Central memory CD8-positive, alpha-beta T cell (primary cell): Measurements from ENCODE around the gene FXYD7.
"Not testable (repeated sequence)": the region's sequence is repeated elsewhere in the genome, so short reads cannot be mapped to it uniquely, and the experiment has no call there.

ENCODE experiments used
- ATAC-seq: fragments of 150-1000 bp; cut with Tn5 transposase; replicated peaks from 2 replicates; pipeline ENCODE4 v1.10.0; 2022; ENCODE audit warnings: mild to moderate bottlenecking, moderate FRiP score, moderate number of reproducible peaks; ENCODE audit not compliant: poor library complexity, severe bottlenecking; ENCODE audit errors: extremely low read depth
- DNase-seq, 2 donors: peaks; one replicate each; pipeline ENCODE4 v3.0.0; 2021; ENCODE audit warnings: low spot score in 2 of 2
- H3K27ac Mint-ChIP-seq: one replicate; pipeline ENCODE4 v1.8.0; 2022; ENCODE audit warnings: low read depth, mild to moderate bottlenecking, moderate library complexity, mixed read lengths
- H3K27me3 Mint-ChIP-seq: one replicate; pipeline ENCODE4 v1.8.0; 2022; ENCODE audit warnings: mixed read lengths
- H3K36me3 Mint-ChIP-seq: one replicate; pipeline ENCODE4 v1.8.0; 2022; ENCODE audit warnings: mild to moderate bottlenecking, moderate library complexity, mixed read lengths; ENCODE audit not compliant: insufficient read depth
- H3K4me1 Mint-ChIP-seq: one replicate; pipeline ENCODE4 v1.8.0; 2022; ENCODE audit warnings: mixed read lengths
- H3K4me3 Mint-ChIP-seq: one replicate; pipeline ENCODE4 v1.8.0; 2022; ENCODE audit warnings: mild to moderate bottlenecking, moderate library complexity, mixed read lengths
- H3K9me3 Mint-ChIP-seq: one replicate; pipeline ENCODE4 v1.8.0; 2022; ENCODE audit warnings: mixed read lengths

FXYD7 gene

DNA sequence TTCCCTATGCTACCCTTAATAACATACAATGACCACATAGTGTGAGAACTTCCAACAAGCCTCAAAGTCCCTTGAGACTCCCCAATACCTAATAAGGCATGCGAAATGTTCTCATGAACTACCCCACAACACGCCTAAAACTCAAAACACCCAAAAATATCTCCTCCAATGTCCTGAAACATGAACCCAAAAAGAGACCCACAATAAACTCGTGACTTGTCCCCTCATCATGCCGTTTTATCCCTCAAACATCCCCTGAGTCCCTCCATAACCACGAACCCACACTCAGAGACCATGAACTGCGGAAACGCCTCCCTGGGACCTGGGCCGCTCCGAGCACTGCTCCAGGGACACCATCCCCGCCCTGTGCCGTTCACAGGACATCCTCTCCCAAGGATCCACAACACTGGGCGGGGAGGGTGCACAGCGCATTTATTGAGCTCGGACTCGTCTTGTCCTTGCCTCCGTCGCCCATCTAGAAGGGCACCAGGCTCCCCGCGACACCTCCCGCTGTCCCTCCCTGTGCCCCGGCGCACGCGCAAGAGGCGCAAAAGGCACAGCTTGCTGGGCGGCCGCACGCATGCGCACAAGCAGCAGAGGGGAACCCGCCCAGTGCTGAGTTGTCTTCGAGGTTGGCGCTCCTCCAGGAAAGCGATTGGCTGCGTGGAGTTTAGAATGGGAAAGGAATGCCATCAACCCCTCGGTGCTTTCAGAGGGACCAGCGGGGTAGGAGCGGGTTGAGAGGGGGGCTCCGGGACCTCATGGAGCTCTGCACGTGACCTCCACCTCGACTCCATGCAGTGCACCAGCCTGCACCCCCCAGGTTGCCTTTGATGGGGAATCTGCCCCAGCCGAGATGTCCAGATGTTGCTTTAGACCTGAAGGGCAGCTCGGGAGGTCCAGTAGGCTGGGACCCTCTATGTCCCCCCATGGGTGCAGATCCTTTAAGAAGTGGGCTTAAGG, 18.7 kb upstream of the FXYD7 start:
- peaks cover 4% of the 10 kb centered on the region for H3K36me3 Mint-ChIP-seq
- H3K9me3 Mint-ChIP-seq: no peaks in the 10 kb centered on the region
- H3K4me1 Mint-ChIP-seq: peaks cover 13% of the 10 kb centered on the region
- DNase-seq: peak; percentile 57 to 64
- H3K27me3 Mint-ChIP-seq: no peaks in the 10 kb centered on the region
- peak overlapping the region; percentile 87 for H3K4me3 Mint-ChIP-seq
- peak overlapping the region; percentile 85 for H3K27ac Mint-ChIP-seq
- ATAC-seq: peak; percentile 87

DNA sequence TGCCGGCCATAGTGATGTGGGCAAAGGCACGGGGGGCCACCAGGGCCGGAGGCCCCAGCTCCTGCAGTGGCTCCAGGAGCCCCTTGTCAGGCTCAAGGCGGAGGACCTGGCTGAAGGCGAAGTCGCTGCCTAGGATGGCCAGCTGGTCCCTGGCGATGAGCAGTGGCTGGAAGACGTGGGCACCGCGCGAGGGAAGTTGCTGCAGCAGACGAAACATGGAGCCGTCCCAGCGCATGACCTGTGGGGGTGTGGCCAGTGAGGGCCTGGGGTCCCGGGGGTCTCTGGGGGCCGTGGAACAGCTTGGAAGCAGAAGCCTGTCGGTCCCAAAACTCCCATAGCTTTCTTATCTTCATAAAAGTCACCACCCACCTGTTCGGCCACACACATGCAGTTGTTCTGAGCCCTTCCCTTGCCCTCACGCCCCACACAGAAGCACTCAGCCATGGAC, 17.8 kb upstream of the FXYD7 start:
- H3K4me1 Mint-ChIP-seq: peaks cover 13% of the 10 kb centered on the region
- H3K36me3 Mint-ChIP-seq: peaks cover 4% of the 10 kb centered on the region
- H3K9me3 Mint-ChIP-seq: no peaks in the 10 kb centered on the region
- DNase-seq: no peak
- ATAC-seq: no peak
- H3K27ac Mint-ChIP-seq: no peak overlapping the region
- no peaks in the 10 kb centered on the region for H3K27me3 Mint-ChIP-seq
- H3K4me3 Mint-ChIP-seq: no peak overlapping the region

DNA sequence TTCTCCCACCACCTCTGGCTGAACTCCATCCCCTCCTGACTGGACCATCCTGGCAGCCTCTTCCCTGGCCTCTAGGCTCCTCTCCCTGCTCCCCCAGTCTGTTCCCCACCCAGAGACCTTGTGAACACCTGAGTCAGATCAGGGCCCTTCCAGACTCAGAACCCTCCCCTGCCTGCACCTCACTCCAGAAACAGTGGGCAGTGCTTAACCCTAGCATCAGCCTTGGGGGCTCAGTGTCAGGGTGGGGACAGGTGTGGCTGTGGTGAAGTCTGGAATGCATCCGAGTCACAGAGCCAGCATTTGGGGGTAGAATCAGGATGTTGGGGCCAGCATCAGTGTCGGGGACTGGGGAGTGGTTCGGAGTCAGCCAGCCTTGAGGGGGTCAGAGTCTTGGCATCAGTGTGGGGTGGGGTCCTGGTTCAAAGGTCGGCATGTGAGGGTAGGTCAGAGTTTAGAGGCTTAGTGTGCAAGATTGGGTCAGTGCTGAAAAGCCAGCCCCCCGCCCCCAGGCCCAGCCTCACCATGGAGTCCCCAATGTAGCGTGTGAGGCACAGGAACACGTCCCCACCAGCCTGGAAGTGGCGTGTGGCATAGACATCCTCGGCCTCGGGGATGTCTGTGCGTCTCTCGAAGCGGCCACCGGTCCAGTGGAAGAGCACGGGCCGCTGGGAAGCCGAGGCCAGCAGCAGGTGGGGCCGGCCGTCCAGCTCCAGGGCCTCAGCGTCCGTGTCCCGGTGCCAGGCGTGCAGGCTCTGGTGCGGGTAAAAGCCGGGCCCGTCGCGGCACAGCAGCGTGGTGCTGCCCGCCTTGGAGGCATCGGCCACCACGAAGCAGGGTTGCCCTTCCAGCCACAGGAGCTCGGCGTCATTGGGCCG, 17.1 kb upstream of the FXYD7 start:
- H3K4me1 Mint-ChIP-seq: peaks cover 13% of the 10 kb centered on the region
- H3K4me3 Mint-ChIP-seq: no peak overlapping the region
- ATAC-seq (no peak), DNase-seq (no peak)
- peaks cover 4% of the 10 kb centered on the region for H3K36me3 Mint-ChIP-seq
- no peaks in the 10 kb centered on the region for H3K27me3 Mint-ChIP-seq
- H3K27ac Mint-ChIP-seq: no peak overlapping the region
- H3K9me3 Mint-ChIP-seq: no peaks in the 10 kb centered on the region

DNA sequence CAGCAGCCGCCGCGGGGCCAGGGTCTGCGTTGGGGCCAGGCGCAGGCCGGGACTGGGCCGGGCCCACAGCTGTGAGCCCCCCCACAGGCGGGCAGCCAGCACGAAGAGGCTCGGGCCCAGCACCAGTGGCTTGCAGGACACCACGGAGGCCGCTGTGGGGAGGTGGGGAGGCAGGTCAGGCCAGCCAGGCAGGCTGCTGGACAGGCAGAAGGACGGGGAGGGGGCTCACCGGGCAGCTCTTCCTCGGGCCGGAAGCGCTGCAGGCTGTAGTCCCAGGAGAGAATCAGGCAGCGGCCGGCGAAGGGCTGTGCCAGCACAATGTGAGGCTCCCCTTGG, 16.5 kb upstream of the FXYD7 start:
- Mint-ChIP-seq H3K27me3 (no peaks in the 10 kb centered on the region), H3K4me3 (no peak overlapping the region), H3K27ac (no peak overlapping the region), H3K36me3 (peaks cover 4% of the 10 kb centered on the region), H3K9me3 (no peaks in the 10 kb centered on the region), H3K4me1 (peaks cover 13% of the 10 kb centered on the region)
- ATAC-seq: no peak
- no peak for DNase-seq

DNA sequence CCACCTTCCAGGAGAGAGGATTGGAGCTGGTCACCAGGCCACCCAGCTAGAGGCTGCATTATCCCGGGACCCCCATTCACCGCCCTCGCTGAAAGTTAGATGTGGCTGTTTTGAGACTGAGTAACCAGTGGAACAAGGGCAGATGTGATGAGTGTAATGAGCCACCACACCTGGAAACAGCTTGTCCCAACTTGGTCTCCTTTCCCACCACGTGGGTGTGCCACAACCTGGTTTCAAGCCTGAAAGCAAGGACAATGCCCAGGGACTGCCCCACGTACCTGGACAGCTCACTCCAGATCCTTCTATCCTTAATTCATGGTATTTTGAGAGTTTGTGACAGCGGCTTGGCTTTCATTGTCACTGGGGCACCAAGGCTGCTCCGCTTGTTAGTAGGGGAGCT, 15.2 kb upstream of the FXYD7 start:
- Mint-ChIP-seq H3K27me3 (no peaks in the 10 kb centered on the region), H3K27ac (no peak overlapping the region), H3K4me3 (no peak overlapping the region), H3K4me1 (peaks cover 13% of the 10 kb centered on the region), H3K9me3 (peaks cover 6% of the 10 kb centered on the region), H3K36me3 (peaks cover 4% of the 10 kb centered on the region)
- ATAC-seq (no peak), DNase-seq (no peak)

DNA sequence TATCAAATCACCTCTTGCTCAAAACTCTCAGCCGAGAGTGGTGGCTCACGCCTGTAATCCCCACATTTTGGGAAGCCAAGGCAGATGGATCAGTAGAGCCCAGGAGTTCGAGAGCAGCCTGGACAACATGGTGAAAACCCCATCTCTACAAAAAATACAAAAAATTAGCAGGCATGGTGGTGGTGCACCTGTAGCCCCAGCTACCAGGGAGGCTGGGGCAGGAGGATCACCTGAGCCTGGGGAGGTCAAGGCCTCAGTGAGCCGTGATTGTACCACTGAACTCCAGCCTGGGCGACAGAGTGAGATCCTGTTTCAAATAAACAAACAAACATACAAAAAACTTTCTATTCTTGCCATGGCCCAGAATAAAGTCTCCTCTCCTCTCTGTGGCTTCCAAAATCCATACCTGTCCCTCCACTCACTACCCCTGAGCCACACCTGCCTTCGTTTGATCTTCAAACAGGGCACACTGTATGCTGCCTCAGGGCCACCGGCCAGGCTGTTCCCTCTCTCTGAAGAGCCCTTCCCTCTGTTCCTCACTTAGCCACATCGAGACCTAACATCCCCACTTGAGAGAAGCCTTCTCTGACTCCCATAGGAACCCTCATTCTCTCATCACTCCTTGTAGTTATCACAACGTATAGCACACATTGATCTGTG, 14.5 kb upstream of the FXYD7 start:
- Mint-ChIP-seq H3K9me3 (peaks cover 11% of the 10 kb centered on the region), H3K4me3 (no peak overlapping the region), H3K27ac (no peak overlapping the region), H3K4me1 (peaks cover 13% of the 10 kb centered on the region), H3K36me3 (peaks cover 4% of the 10 kb centered on the region), H3K27me3 (no peaks in the 10 kb centered on the region)
- DNase-seq (no peak), ATAC-seq (no peak)

DNA sequence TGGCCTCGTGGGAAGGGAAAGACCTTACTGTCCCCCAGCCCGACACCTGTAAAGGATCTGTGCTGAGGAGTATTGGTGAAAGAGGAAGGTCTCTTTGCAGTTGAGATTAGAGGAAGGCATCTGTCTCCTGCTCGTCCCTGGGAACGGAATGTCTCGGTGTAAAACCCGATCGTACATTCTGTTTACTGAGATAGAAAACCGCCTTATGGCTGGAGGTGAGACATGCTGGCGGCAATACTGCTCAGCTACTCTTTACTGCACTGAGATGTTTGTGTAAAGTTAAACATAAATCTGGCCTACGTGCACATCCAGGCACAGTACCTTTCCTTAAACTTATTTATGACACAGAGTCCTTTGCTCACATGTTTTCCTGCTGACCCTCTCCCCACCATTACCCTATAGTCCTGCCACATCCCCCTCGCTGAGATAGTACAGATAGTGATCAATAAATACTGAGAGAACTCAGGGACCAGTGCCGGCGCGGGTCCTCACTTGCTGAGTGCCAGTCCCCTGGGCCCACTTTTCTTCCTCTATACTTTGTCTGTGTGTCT, 13.3 kb upstream of the FXYD7 start:
- ATAC-seq, H3K27ac Mint-ChIP-seq, H3K4me3 Mint-ChIP-seq, H3K36me3 Mint-ChIP-seq, H3K27me3 Mint-ChIP-seq, DNase-seq, H3K4me1 Mint-ChIP-seq: not testable (repeated sequence)
- peaks cover 11% of the 10 kb centered on the region for H3K9me3 Mint-ChIP-seq

DNA sequence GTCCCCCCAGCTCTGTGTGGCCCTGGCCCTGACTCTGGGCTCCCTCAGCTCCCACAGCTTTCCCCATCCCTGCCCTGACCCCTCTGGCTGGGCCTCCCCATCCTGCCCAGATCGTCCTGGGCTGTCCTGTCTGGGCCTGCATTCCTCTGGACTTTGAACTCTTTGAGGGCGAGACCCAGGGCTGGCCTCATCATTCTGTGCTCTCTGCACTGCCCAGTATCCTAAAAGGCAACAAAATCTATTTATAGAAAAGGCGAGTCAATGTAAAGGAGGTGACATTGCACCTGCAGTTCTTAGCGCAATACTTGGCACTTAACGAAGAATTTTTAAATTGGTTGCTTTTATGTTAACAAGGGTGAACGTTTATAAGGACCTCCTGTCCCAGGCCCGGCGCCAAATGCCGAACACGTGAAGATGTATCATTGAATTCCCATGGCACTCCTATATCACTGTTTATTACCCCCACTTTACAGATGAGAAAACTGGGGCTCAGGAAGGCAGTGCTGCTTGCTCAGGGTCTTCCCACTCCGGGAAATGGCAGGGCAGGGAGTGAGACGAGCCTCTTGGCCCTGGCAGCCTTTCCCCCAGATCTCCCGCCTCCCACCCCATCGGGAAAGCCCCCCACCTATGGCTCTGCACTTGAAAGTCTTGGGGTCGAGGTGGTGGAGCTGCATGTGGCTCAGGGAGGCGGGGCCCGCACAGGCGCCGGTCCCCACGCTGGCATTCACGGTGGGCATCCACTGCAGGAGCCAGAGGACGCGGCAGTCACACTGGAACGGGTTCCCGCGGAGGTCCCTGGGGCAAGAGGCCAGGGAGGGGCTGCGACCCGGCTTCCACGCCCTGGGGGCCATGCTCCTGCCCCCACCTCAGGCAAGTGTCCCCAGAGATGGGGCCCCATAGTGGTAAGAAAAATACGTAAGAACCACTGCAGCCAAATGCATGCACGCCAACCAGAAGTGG, 12.0 kb upstream of the FXYD7 start:
- Mint-ChIP-seq H3K4me1 (peaks cover 6% of the 10 kb centered on the region), H3K36me3 (peaks cover 3% of the 10 kb centered on the region), H3K4me3 (no peak overlapping the region), H3K27ac (no peak overlapping the region), H3K27me3 (no peaks in the 10 kb centered on the region), H3K9me3 (peaks cover 11% of the 10 kb centered on the region)
- ATAC-seq (no peak), DNase-seq (no peak)

DNA sequence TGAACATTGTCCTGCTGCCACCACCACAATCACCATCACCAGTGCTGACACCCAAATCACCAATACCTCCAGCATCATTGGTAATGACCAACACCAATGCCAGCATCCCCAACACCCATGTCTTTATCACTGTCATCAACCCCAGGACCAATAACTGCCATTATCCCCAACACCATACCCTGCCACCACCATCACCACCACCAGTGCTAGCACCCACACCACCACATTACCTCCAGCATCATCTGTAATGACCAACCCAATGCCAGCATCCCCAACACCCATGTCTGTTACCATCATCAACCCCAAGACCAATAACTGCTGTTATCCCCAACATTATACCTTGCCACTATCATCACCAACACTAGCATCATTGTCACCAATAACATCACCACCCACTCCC, 10.8 kb upstream of the FXYD7 start:
- H3K36me3 Mint-ChIP-seq: peaks cover 3% of the 10 kb centered on the region
- ATAC-seq (no peak), DNase-seq (no peak)
- no peak overlapping the region for H3K27ac Mint-ChIP-seq
- H3K4me1 Mint-ChIP-seq: peaks cover 8% of the 10 kb centered on the region
- H3K4me3 Mint-ChIP-seq: no peak overlapping the region
- no peaks in the 10 kb centered on the region for H3K27me3 Mint-ChIP-seq
- H3K9me3 Mint-ChIP-seq: peaks cover 11% of the 10 kb centered on the region

DNA sequence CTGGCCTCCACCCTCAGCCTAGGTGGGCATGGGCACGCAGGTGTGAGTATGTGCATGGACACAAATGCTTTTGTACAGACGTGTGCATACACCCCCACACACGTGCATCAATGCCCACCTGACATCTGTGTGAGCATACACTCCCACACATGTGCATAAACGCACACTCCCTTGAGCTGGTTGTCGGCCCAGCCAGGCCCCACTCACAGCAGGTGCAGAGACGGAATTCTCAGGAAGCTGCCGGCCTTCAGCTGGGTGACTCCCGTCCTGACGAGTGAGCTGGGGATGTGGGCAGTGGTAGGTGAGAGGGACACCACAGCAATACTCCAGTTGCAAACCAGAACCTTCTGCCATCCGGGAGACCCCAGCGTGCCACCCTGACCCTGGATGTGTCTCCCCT, 9.2 kb upstream of the FXYD7 start:
- H3K27ac Mint-ChIP-seq: no peak overlapping the region

DNA sequence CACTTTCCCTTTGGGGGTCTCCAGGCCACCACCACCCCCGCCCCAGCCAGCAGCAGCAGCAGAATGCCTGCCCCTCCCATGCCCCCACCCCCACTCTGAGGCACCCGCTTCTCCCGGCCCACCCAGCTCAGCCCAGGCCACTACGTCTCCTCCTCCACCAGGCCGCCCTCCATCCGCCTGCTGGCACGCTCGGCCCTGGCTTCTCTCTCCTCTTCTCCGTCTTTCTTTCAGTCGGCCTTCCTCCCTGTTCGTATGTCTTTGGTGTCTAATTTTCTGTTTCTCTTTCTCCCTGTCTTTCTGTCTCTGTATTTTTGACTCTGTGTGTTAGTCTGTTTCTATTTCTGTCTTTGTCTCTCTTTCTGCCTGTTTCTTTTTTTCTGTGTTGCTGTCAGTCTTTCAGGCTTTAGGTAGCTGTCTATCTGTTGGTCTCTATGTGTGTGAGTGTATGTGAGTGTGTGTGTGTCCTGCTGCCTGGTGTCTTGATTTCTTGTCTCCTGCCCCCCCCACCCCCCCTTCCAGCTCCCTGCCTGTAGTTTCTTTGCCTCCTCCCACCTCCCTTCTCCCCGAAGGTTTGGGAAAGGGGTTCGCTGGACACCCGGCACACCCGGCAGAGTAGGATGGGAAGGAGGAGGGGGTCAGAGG, 8.3 kb upstream of the FXYD7 start, which contains the start of gene LGI4:
Gene LGI4 (minus strand): TSS at position 459 of the 642 bp plus-strand sequence. CDS start 379 bp downstream, at position 80.
- Mint-ChIP-seq H3K36me3 (peaks cover 3% of the 10 kb centered on the region), H3K4me1 (peaks cover 12% of the 10 kb centered on the region), H3K9me3 (peaks cover 11% of the 10 kb centered on the region), H3K4me3 (no peak within 1 kb of the TSS), H3K27ac (no peak within 1 kb of the TSS), H3K27me3 (no peaks in the 10 kb centered on the region)
- no peak for ATAC-seq
- DNase-seq: no peak

More for the DNA sequence above, 9.2 kb upstream of the FXYD7 start:
- ATAC-seq (no peak), DNase-seq (no peak)
- Mint-ChIP-seq H3K9me3 (peaks cover 11% of the 10 kb centered on the region), H3K36me3 (peaks cover 3% of the 10 kb centered on the region), H3K27me3 (no peaks in the 10 kb centered on the region), H3K4me3 (no peak overlapping the region), H3K4me1 (peaks cover 12% of the 10 kb centered on the region)
